GM12878 (cell line): ENCODE data around the gene MANBA. TPM values are rescaled to one million over a fixed set of nuclear protein-coding genes. Genes with fewer than 3 reads are reported as not detected.

Experiments used
- BACH1 ChIP-seq: fragments of 450-650 bp; IDR thresholded peaks from 2 replicates; pipeline ENCODE4 v1.6.1; 2017; ENCODE audit warnings: mild to moderate bottlenecking, borderline replicate concordance
- CEBPZ ChIP-seq: fragments of 150-350 bp; IDR thresholded peaks from 2 replicates; pipeline ENCODE4 v1.6.1; 2016; ENCODE audit warnings: low read depth, low read length
- ELK1 ChIP-seq: IDR thresholded peaks from 2 replicates; pipeline ENCODE4 v1.6.1; 2012; ENCODE audit warnings: low read depth, low read length, improper control_type of control experiment
- MEF2A ChIP-seq: IDR thresholded peaks from 2 replicates; pipeline ENCODE4 v1.6.1; 2011; ENCODE audit warnings: low read depth, mild to moderate bottlenecking, low read length, moderate library complexity; ENCODE audit not compliant: insufficient read depth
- NR2C2 ChIP-seq: IDR thresholded peaks from 2 replicates; pipeline ENCODE4 v1.6.1; 2011; ENCODE audit warnings: borderline replicate concordance, low read depth; ENCODE audit not compliant: control insufficient read depth, insufficient read length
- RB1 ChIP-seq: fragments of 450-650 bp; formaldehyde crosslinking; IDR thresholded peaks from 2 replicates; pipeline ENCODE4 v1.6.1; 2017; ENCODE audit warnings: mild to moderate bottlenecking, borderline replicate concordance
- ZBED1 ChIP-seq: IDR thresholded peaks from 2 replicates; pipeline ENCODE4 v1.6.1; 2016; ENCODE audit warnings: borderline replicate concordance
- ZBTB33 ChIP-seq: fragments of 450-650 bp; IDR thresholded peaks from 2 replicates; pipeline ENCODE4 v1.6.1; 2017; ENCODE audit warnings: mild to moderate bottlenecking
- polyA plus RNA-seq, 11 experiments: library from polyadenylated mRNA; depleted of rRNA in 4 of 11; unstranded in 6 of 11; stranded (reverse) in 5 of 11; fragments of >200 nt; fragmentation: Nextera tagmentation in 4 of 11; fragmentation: Illumina TruSeq in 1 of 11; extraction: Ambion mirVana in 4 of 11; extraction: Trizol in 1 of 11; gene quantifications; 1 replicate in 1 of 11; 2 replicates in 10 of 11; pipeline versions ENCODE4 v1.2.1 to v1.2.3, GENCODE V29; 2011 to 2016; ENCODE audit warnings: inconsistent platforms in 2 of 11, missing spikeins in 2 of 11, low read depth in 1 of 11
- total RNA-seq, 4 experiments: library from RNA; depleted of rRNA in 3 of 4; stranded (reverse); fragments of >200 nt in 3 of 4; fragmentation: Illumina TruSeq in 1 of 4; extraction: Trizol in 1 of 4; gene quantifications; 2 replicates each; pipeline versions ENCODE4 v1.2.1 to v1.2.3, GENCODE V29; 2013 to 2021

The MANBA gene
- total and polyA plus RNA-seq, 10 of the 15 experiments (the other 5 are each of a cell fraction or from before 2014, with no cell fraction given) = 3.8 to 19.0 (median 12.5) TPM

GRCh38 chr4:102787944-102788343 is 27.2 kb upstream of the MANBA start (continued):
- no peak for TF ChIP-seq ZBTB33
- no peak for TF ChIP-seq RB1
- no peak for TF ChIP-seq CEBPZ
- no peak for TF ChIP-seq NR2C2
- TF ChIP-seq ELK1 = no peak
- TF ChIP-seq MEF2A = no peak
- TF ChIP-seq BACH1 = no peak
- no peak for TF ChIP-seq ZBED1
- TF ChIP-seq, all 136 proteins: peak for 0
